GM12875 (cell line): ENCODE data around the gene FANCC.
"Not testable (repeated sequence)": the region's sequence is repeated elsewhere in the genome, so short reads cannot be mapped to it uniquely, and the experiment has no call there.

Experiments
- H3K4me3 ChIP-seq: one replicate; pipeline ENCODE4 v1.5.1; 2011; ENCODE audit warnings: low read depth, low read length, control low read depth
- CTCF ChIP-seq: IDR thresholded peaks from 2 replicates; pipeline ENCODE4 v1.5.1; 2011; ENCODE audit warnings: low read depth, mild to moderate bottlenecking, control low read depth, inconsistent platforms, low read length, moderate library complexity, borderline replicate concordance; ENCODE audit not compliant: insufficient read depth

Gene FANCC

GRCh38 chr9:95237336-95237735, 80.2 kb downstream of the FANCC start:
- TF ChIP-seq CTCF = no peak
- H3K4me3 ChIP-seq = no peak overlapping the region

DNA sequence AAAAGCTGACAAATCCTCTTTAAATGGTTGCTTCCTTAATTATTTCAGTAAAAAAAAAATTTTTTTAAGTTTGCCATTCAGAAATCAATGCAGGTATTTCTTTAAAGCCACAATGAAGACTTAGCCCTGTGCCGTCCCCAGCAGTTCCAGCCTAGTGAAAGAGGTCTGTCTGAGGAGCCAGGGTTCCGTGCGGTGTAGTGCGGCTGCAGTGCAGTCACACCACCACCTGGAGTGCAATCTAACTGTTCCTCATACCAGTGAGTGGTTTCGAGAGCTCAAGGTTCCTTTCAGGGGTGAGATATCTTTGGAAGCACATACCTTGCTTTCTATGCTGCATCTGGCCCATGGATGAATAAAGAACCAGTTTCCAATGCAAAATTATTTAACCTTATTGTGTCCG, 87.5 kb downstream of the FANCC start:
- no peak overlapping the region for H3K4me3 ChIP-seq
- no peak for TF ChIP-seq CTCF

- TF ChIP-seq CTCF = no peak
- no peak overlapping the region for H3K4me3 ChIP-seq
Observed at GRCh38 chr9:95229230-95229915, 88.1 kb downstream of the FANCC start.

DNA sequence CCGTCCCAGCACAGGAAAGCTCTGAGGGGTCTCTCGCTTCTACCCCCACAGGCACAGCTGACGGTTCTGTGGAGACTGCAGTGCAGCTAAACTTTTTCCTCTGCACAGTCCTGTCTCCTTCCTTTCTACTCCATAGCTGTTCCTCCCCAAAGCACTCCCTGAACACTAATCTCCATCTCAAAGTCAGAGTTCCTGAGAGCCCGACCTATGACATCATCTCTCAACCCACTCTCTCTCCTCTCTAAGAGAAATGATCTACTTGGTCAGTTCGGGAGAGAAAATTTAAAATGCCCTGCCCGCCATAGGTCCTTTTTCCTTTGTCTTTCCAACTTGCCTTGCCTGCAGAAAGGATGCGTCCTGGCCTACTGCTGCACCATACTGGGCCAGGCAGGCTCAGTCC, 90.6 kb downstream of the FANCC start:
- no peak for TF ChIP-seq CTCF

GRCh38 chr9:95225726-95226106, 91.8 kb downstream of the FANCC start:
- TF ChIP-seq CTCF = no peak
- H3K4me3 ChIP-seq = no peak overlapping the region

More for the DNA sequence above, 90.6 kb downstream of the FANCC start:
- no peak overlapping the region for H3K4me3 ChIP-seq

GRCh38 chr9:95225076-95225725, 92.3 kb downstream of the FANCC start:
- TF ChIP-seq CTCF = no peak
- no peak overlapping the region for H3K4me3 ChIP-seq

DNA sequence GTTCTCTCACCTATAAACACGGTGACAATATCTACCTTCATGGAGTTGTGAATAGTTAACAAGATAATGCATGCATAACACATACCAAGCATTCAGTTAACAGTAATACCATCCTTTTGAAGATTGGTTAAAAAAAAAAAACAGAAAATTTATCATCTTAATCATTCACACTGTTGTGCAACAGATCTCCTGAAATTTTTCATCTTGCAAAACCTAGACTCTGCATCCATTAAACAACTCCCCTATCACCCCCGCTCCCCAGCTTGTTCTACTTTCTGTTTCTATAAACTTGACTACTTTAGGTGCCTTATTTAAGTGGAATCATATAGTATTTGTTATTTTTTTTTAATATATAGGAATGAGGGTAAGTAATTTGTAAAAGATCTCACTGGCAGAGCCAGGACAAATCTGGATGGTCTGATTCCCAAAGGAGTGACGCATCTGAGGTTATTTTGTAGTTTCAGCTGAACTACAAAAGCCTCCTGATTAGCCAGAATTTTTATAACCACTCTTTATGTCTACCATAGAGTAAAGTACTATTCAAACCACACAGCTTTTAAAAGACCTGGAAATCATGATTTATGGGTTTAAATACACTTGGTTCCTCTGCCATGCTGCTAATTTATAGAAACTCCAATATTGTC, 93.0 kb downstream of the FANCC start:
- no peak for TF ChIP-seq CTCF
- no peak overlapping the region for H3K4me3 ChIP-seq

- not testable (repeated sequence) for H3K4me3 ChIP-seq
Observed at GRCh38 chr9:95220352-95220751, 97.2 kb downstream of the FANCC start.
